Keratinocyte (primary cell): ENCODE data around the gene GSTA2. TPM values are rescaled to one million over a fixed set of nuclear protein-coding genes. Genes with fewer than 3 reads are reported as not detected.

ENCODE experiments used
- DNase-seq: peaks from one replicate; pipeline ENCODE4 v3.0.0-alpha.2; 2011; ENCODE audit warnings: low read depth, missing footprints, low spot score
- FAIRE-seq: peaks from 2 replicates; lab custom pipeline; 2011; peaks lifted over from hg19 to GRCh38; lab: Jason Lieb, UNC
- H2AFZ ChIP-seq: 2 replicates; pipeline ENCODE4 v1.6.0; 2012; ENCODE audit warnings: low read length, control low read depth, inconsistent platforms; ENCODE audit not compliant: control insufficient read depth
- H3K27ac ChIP-seq: 2 replicates; pipeline ENCODE4 v1.5.1; 2011; ENCODE audit warnings: low read length; ENCODE audit not compliant: control insufficient read depth, insufficient read depth
- H3K27me3 ChIP-seq: 3 replicates; pipeline ENCODE4 v1.6.0; 2011; ENCODE audit warnings: low read length; ENCODE audit not compliant: control insufficient read depth, insufficient read depth; ENCODE audit errors: extremely low read depth
- H3K36me3 ChIP-seq, 2 experiments: 2 replicates in 1 of 2; 3 replicates in 1 of 2; pipeline ENCODE4 v1.5.1; 2011; ENCODE audit warnings: low read length in 2 of 2, mild to moderate bottlenecking in 1 of 2; ENCODE audit not compliant: control insufficient read depth in 2 of 2, insufficient read depth in 2 of 2; ENCODE audit errors: extremely low read depth in 1 of 2
- H3K4me1 ChIP-seq: 3 replicates; pipeline ENCODE4 v1.5.1; 2011; ENCODE audit warnings: low read length; ENCODE audit not compliant: control insufficient read depth, insufficient read depth; ENCODE audit errors: extremely low read depth
- H3K4me2 ChIP-seq: 3 replicates; pipeline ENCODE4 v1.6.0; 2011; ENCODE audit warnings: low read depth, low read length; ENCODE audit not compliant: control insufficient read depth, insufficient read depth; ENCODE audit errors: extremely low read depth
- H3K4me3 ChIP-seq, 3 experiments: fragments of 200-600 bp in 1 of 3; sonication (generic) in 1 of 3; 2 replicates in 2 of 3; 3 replicates in 1 of 3; pipeline ENCODE4 v1.5.1; 2011 to 2016; ENCODE audit warnings: low read length in 3 of 3, mild to moderate bottlenecking in 3 of 3, control low read depth in 2 of 3, inconsistent platforms in 1 of 3, low read depth in 1 of 3, mixed read lengths in 1 of 3, mixed run types in 1 of 3, moderate library complexity in 1 of 3; ENCODE audit not compliant: control insufficient read depth in 2 of 3, insufficient read depth in 2 of 3; ENCODE audit errors: extremely low read depth in 1 of 3
- H3K79me2 ChIP-seq: 2 replicates; pipeline ENCODE4 v1.6.0; 2012; ENCODE audit warnings: low read length; ENCODE audit not compliant: control insufficient read depth, insufficient read depth
- H3K9ac ChIP-seq: 3 replicates; pipeline ENCODE4 v1.6.0; 2011; ENCODE audit warnings: low read length; ENCODE audit not compliant: control insufficient read depth, insufficient read depth; ENCODE audit errors: extremely low read depth
- H3K9me1 ChIP-seq: 3 replicates; pipeline ENCODE4 v1.6.0; 2011; ENCODE audit warnings: low read length; ENCODE audit not compliant: control insufficient read depth, insufficient read depth; ENCODE audit errors: extremely low read depth
- H3K9me3 ChIP-seq: 2 replicates; pipeline ENCODE4 v1.5.1; 2012; ENCODE audit warnings: low read depth, low read length; ENCODE audit not compliant: control insufficient read depth
- H4K20me1 ChIP-seq: 3 replicates; pipeline ENCODE4 v1.6.0; 2011; ENCODE audit warnings: low read length; ENCODE audit not compliant: control insufficient read depth, insufficient read depth; ENCODE audit errors: extremely low read depth
- CTCF ChIP-seq, 3 experiments: IDR thresholded peaks in 1 of 3; conservative IDR thresholded peaks in 1 of 3; optimal IDR thresholded peaks in 1 of 3; 2 replicates in 2 of 3; 3 replicates in 1 of 3; pipeline versions ENCODE3 to v1.5.1; 2011; ENCODE audit warnings: low read length in 3 of 3, mild to moderate bottlenecking in 3 of 3, moderate library complexity in 2 of 3, control low read depth in 1 of 3, inconsistent platforms in 1 of 3; ENCODE audit not compliant: insufficient read depth in 2 of 3; ENCODE audit errors: extremely low read depth in 1 of 3
- EZH2 ChIP-seq: IDR thresholded peaks from one replicate; pipeline ENCODE4 v1.6.1; 2012; ENCODE audit warnings: inconsistent platforms, mild to moderate bottlenecking, low read length, moderate library complexity
- dilution Hi-C: fragments of 300-500 bp; cut with MboI; formaldehyde crosslinking; loops from one replicate; pipeline ENCODE4 v1.7.0; 2020; ENCODE audit warnings: low sequenced_read_pairs; ENCODE audit not compliant: extremely low pct_ligation_motif_present
- polyA plus RNA-seq, 5 experiments: library from polyadenylated mRNA; depleted of rRNA in 3 of 5; stranded (reverse) in 3 of 5; stranded (forward) in 1 of 5; unstranded in 1 of 5; fragments of >200 nt; gene quantifications; 1 replicate in 1 of 5; 2 replicates in 3 of 5; 3 replicates in 1 of 5; pipeline versions ENCODE4 v1.2.1 to v1.2.3, GENCODE V29; 2011 to 2012; ENCODE audit warnings: missing spikeins in 2 of 5, low read depth in 1 of 5, low replicate concordance in 1 of 5

GSTA2 gene
- polyA plus RNA-seq, 1 donor (not counting 4 experiments of a cell fraction or from before 2014, with no cell fraction given) = not detected

DNA sequence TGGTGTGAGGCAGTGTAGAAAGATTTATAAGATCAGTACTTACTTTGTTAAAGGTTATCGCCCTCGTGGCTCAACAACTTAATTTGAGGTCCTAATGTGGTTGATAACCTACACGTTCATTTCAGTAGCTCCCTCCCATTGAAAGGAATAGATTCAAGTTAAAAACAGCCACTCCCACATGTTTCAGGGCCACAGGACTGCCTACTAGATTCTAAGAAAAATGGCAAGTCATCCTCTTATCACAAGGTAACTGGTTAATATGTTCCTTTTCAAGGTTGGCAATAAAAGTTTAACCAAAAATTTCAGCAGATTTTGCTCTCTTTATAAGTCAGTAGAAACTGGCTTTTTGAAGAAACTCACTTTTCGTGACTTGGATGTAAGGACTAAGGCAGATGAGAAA, 17.1 kb downstream of the GSTA2 start:
- H3K9ac ChIP-seq = no peak overlapping the region
- no peaks in the 10 kb centered on the region for H3K9me1 ChIP-seq
- H3K27me3 ChIP-seq = no peaks in the 10 kb centered on the region
- H3K9me3 ChIP-seq = no peaks in the 10 kb centered on the region
- no peak for DNase-seq
- no peak overlapping the region for H3K27ac ChIP-seq
- no peak overlapping the region for H3K4me3 ChIP-seq
- H3K79me2 ChIP-seq = no peaks in the 10 kb centered on the region
- no peaks in the 10 kb centered on the region for H3K36me3 ChIP-seq
- no peak for FAIRE-seq
- H3K4me2 ChIP-seq = no peak overlapping the region
- H2AFZ ChIP-seq = no peak overlapping the region
- dilution Hi-C loops = no loop called here
- H3K4me1 ChIP-seq = no peaks in the 10 kb centered on the region
- H4K20me1 ChIP-seq = no peaks in the 10 kb centered on the region
- TF ChIP-seq CTCF (optimal IDR thresholded peaks at IDR 0.05 in 1 of 3, IDR thresholded peaks at IDR 0.05 in 1 of 3, conservative IDR thresholded peaks at IDR 0.05 in 1 of 3; ENCODE audit: extremely low read depth in 1 of 3, insufficient read depth in 2 of 3, low read length in 3 of 3) (no peak), EZH2 (no peak)

DNA sequence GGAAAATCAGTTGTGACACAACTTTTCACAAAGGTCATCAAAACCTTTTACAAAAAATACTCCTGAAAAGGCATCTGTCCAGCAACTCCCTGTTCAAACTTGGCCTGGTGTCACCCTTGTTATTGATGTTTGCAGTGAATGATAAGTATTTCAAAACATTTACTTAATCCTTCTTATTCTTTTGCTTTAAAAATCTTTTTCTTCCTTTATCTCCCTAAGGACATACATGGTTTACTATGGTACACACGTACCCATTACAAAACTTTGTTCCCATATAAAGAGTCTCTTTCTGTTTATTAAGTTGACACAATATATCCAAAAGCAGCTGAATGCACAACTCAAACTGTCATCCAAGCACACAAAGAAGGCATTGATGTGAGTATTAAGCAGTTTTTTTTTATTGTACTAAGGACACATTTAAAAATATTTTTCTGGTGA, 17.5 kb downstream of the GSTA2 start:
- dilution Hi-C loops = no loop called here
- no peaks in the 10 kb centered on the region for H3K27me3 ChIP-seq
- H3K36me3 ChIP-seq = no peaks in the 10 kb centered on the region
- H3K79me2 ChIP-seq = no peaks in the 10 kb centered on the region
- H4K20me1 ChIP-seq = no peaks in the 10 kb centered on the region
- no peak overlapping the region for H2AFZ ChIP-seq
- H3K4me2 ChIP-seq = no peak overlapping the region
- H3K9ac ChIP-seq = no peak overlapping the region
- no peaks in the 10 kb centered on the region for H3K9me1 ChIP-seq
- H3K9me3 ChIP-seq = no peaks in the 10 kb centered on the region
- FAIRE-seq = no peak
- H3K4me3 ChIP-seq = no peak overlapping the region
- no peak overlapping the region for H3K27ac ChIP-seq
- DNase-seq = no peak
- H3K4me1 ChIP-seq = no peaks in the 10 kb centered on the region
- TF ChIP-seq CTCF (optimal IDR thresholded peaks at IDR 0.05 in 1 of 3, IDR thresholded peaks at IDR 0.05 in 1 of 3, conservative IDR thresholded peaks at IDR 0.05 in 1 of 3; ENCODE audit: extremely low read depth in 1 of 3, insufficient read depth in 2 of 3, low read length in 3 of 3) (no peak), EZH2 (no peak)
